ENCODE measurements around the gene CFAP92.

CFAP92 gene

DNA sequence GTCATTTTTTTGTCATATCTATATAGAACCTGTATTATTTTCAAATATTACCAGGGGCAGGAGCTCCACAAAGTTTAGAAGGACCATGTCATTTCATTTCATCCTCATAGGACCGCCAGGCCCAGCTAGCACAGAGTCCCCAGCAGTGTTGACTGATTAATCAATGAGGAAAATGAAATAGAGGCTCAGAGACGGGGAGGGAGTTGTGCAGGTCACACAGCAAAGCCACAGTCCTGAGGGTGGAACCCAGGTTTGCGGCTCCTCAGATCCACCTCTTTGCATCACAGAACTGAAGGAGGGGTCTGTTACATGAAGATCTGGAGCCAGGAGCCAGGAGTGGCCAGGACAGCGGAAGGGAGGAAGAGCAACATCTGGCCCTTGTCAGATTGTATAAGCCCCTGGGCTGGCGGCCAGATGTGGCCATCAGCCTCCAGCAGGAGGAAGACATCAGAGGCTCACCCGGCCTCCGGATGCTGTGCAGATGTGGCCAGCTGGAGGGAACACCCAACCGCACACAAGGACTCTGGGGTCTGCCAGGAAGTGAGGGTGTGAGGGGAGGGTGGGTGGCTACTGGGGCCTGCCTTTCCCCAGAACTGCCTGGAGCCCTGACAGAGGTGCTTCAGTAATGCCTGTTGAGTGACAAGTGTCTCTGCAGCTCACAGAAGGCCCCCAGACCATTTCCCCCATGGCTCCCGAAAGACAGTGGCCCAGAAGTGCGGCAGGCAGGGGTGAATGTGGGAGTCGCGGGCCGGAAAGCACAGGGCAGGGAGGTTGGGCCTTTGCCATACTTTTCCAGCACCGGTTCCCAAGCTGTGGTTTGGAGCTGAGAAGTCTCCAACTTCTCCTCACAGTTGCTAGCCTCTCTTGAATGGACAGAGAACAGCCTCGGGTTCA lies 28.5 kb upstream of the CFAP92 start:
- TF ChIP-seq, protein P1, sequence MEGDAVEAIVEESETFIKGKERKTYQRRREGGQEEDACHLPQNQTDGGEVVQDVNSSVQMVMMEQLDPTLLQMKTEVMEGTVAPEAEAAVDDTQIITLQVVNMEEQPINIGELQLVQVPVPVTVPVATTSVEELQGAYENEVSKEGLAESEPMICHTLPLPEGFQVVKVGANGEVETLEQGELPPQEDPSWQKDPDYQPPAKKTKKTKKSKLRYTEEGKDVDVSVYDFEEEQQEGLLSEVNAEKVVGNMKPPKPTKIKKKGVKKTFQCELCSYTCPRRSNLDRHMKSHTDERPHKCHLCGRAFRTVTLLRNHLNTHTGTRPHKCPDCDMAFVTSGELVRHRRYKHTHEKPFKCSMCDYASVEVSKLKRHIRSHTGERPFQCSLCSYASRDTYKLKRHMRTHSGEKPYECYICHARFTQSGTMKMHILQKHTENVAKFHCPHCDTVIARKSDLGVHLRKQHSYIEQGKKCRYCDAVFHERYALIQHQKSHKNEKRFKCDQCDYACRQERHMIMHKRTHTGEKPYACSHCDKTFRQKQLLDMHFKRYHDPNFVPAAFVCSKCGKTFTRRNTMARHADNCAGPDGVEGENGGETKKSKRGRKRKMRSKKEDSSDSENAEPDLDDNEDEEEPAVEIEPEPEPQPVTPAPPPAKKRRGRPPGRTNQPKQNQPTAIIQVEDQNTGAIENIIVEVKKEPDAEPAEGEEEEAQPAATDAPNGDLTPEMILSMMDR (IDR thresholded peaks at IDR 0.05; ENCODE audit: poor library complexity, severe bottlenecking) = no peak
- Histone ChIP-seq H3K9me3 (ENCODE audit: severe bottlenecking) (no peaks in the 10 kb centered on the region), H3K27ac (ENCODE audit: poor library complexity, severe bottlenecking) (no peak overlapping the region), H3K36me3 (ENCODE audit: low read depth) (no peaks in the 10 kb centered on the region), H3K4me3 (ENCODE audit: severe bottlenecking) (no peak overlapping the region), H3K27me3 (ENCODE audit: insufficient read depth, poor library complexity, severe bottlenecking) (no peaks in the 10 kb centered on the region), H3K4me1 (ENCODE audit: insufficient read depth, poor library complexity, severe bottlenecking) (peaks cover 7% of the 10 kb centered on the region)
- no peak for ATAC-seq (ENCODE audit: low read depth)
- no peak for DNase-seq (ENCODE audit: low spot score)

DNA sequence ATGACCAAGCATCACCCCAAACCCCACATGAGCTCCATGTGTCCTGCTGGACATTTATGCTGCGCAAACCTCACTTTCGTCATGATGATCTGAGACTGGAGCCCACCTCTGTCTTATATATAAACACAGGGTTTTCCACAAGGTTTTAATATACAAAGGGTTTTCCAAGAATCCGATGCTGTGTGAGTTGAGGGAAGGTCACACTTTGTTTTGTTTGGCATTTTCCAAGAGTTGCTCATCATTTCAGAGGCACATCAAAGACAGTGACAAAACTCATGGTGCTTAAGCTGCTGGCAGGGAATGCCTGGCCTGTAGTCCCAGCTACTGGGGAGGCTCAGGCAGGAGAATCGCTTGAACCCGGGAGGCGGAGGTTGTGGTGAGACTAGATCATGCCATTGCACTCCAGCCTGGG lies 27.3 kb upstream of the CFAP92 start:
- Histone ChIP-seq H3K9me3 (ENCODE audit: severe bottlenecking) (no peaks in the 10 kb centered on the region), H3K4me3 (ENCODE audit: severe bottlenecking) (no peak overlapping the region), H3K36me3 (ENCODE audit: low read depth) (no peaks in the 10 kb centered on the region), H3K27ac (ENCODE audit: poor library complexity, severe bottlenecking) (no peak overlapping the region), H3K4me1 (ENCODE audit: insufficient read depth, poor library complexity, severe bottlenecking) (no peaks in the 10 kb centered on the region), H3K27me3 (ENCODE audit: insufficient read depth, poor library complexity, severe bottlenecking) (no peaks in the 10 kb centered on the region)
- DNase-seq (ENCODE audit: low spot score) (no peak), ATAC-seq (ENCODE audit: low read depth) (no peak)
- TF ChIP-seq, protein P1 (IDR thresholded peaks at IDR 0.05; ENCODE audit: poor library complexity, severe bottlenecking) = no peak

DNA sequence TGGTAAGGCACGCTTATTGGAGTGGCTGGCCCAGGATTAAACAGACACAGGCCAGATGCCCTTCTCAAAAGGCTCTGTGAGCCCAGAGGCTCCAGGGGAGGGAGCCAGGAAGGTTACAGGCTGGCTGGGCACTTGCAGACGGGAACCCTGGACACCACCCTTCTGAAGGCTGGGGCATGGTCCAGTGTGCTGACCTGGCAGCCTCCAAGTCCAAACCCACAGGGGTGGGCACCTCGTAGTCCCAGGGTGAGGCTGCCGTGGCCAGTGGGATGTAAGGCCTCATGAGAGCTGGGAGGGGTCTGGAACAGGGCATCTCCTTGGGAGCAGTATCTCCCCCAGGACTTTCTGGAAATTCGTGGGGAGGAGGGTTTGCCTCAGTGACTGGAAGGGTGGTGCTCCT lies 26.8 kb upstream of the CFAP92 start:
- TF ChIP-seq, protein P1 (IDR thresholded peaks at IDR 0.05; ENCODE audit: poor library complexity, severe bottlenecking) = no peak
- H3K4me3 ChIP-seq (ENCODE audit: severe bottlenecking) = no peak overlapping the region
- H3K27ac ChIP-seq (ENCODE audit: poor library complexity, severe bottlenecking) = no peak overlapping the region
- ATAC-seq (ENCODE audit: low read depth) = no peak
- no peaks in the 10 kb centered on the region for H3K4me1 ChIP-seq (ENCODE audit: insufficient read depth, poor library complexity, severe bottlenecking)
- no peaks in the 10 kb centered on the region for H3K9me3 ChIP-seq (ENCODE audit: severe bottlenecking)
- DNase-seq (ENCODE audit: low spot score) = no peak
- H3K36me3 ChIP-seq (ENCODE audit: low read depth) = no peaks in the 10 kb centered on the region
- no peaks in the 10 kb centered on the region for H3K27me3 ChIP-seq (ENCODE audit: insufficient read depth, poor library complexity, severe bottlenecking)

DNA sequence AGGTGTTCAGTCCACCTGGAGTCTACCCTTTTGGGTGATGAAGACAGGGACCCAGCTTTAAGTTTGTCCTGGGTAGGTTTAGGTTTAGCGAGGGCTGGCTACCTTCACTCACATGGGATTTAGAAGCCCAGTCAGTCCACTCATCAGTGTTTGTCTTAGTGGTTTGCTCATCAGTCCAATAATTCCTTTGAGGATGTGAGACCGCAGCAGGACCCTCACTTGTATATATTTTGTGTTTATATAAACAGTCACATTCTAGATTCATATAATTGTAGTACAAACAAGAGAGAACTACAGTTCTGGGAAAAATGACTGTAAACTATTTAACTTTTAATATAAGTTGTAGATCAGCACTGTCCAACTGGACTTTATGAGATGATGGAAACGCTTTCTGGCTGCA lies 25.4 kb upstream of the CFAP92 start:
- H3K4me3 ChIP-seq (ENCODE audit: severe bottlenecking) = no peak overlapping the region
- H3K4me1 ChIP-seq (ENCODE audit: insufficient read depth, poor library complexity, severe bottlenecking) = no peaks in the 10 kb centered on the region
- H3K27ac ChIP-seq (ENCODE audit: poor library complexity, severe bottlenecking) = no peak overlapping the region
- TF ChIP-seq, protein P1 (IDR thresholded peaks at IDR 0.05; ENCODE audit: poor library complexity, severe bottlenecking) = no peak
- ATAC-seq (ENCODE audit: low read depth) = no peak
- DNase-seq (ENCODE audit: low spot score) = no peak
- no peaks in the 10 kb centered on the region for H3K9me3 ChIP-seq (ENCODE audit: severe bottlenecking)
- no peaks in the 10 kb centered on the region for H3K36me3 ChIP-seq (ENCODE audit: low read depth)
- no peaks in the 10 kb centered on the region for H3K27me3 ChIP-seq (ENCODE audit: insufficient read depth, poor library complexity, severe bottlenecking)

DNA sequence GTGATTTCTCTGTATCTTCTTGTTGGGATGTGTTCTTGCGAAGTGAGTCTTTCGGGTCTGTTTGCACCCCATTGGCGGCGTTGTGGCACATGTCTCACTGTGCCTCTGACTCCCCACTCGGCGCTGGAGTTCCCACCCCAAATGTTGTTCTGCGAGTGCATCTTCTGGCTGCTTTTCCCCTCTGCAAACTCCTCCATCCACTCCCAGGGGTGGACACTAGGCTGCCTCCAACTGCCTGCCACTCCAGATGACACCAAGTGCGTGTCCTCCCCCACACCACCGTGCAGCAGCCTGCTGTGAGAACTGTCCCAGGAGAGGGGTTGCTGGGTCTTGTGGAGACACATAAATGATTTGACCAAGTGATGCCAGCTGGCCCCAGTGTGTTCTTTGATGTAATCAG lies 24.9 kb upstream of the CFAP92 start:
- Histone ChIP-seq H3K4me3 (ENCODE audit: severe bottlenecking) (no peak overlapping the region), H3K4me1 (ENCODE audit: insufficient read depth, poor library complexity, severe bottlenecking) (no peaks in the 10 kb centered on the region), H3K27ac (ENCODE audit: poor library complexity, severe bottlenecking) (no peak overlapping the region), H3K36me3 (ENCODE audit: low read depth) (no peaks in the 10 kb centered on the region), H3K27me3 (ENCODE audit: insufficient read depth, poor library complexity, severe bottlenecking) (no peaks in the 10 kb centered on the region), H3K9me3 (ENCODE audit: severe bottlenecking) (no peaks in the 10 kb centered on the region)
- DNase-seq (ENCODE audit: low spot score) (no peak), ATAC-seq (ENCODE audit: low read depth) (no peak)
- TF ChIP-seq, protein P1 (IDR thresholded peaks at IDR 0.05; ENCODE audit: poor library complexity, severe bottlenecking) = no peak

Measured in RWPE2 (cell line).